ENCODE results near the gene CIDEC.
"Not testable (repeated sequence)": the region's sequence is repeated elsewhere in the genome, so short reads cannot be mapped to it uniquely, and the experiment has no call there.

Gene CIDEC

DNA sequence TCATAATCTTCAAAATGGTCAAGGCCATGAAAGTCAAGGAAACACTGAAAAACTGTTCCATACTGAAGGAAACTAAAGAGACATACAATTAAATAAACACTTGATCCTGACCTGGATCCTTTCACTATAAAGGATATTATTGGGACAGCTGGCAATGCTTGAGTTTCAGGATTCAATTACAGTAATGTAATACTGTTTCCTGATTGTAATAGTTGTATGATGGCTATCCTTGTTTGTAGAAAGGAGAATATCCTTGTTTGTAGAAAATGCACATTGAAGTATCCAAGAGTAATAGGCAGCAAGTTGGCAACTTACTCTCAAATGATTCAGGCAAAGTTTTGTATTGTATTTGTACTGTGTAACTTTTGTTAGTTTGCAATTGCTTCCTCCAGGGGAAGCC lies 4.6 kb downstream of the CIDEC start:
- H4K20me1 ChIP-seq (ENCODE audit: insufficient read depth, low read length), result no peaks in the 10 kb centered on the region
- H3K9me3 ChIP-seq (ENCODE audit: insufficient read depth, low read length), result no peaks in the 10 kb centered on the region
- peaks cover 4% of the 10 kb centered on the region; the same call in 1 of the 2 replicates for H3K4me1 ChIP-seq (ENCODE audit: low read length)
- H3K4me3 ChIP-seq (ENCODE audit: low read length), result no peak overlapping the region
- no peak overlapping the region for H3K4me2 ChIP-seq (ENCODE audit: low read length)
- H3K27ac ChIP-seq (ENCODE audit: low read length), result no peak overlapping the region
- TF ChIP-seq, protein P1, sequence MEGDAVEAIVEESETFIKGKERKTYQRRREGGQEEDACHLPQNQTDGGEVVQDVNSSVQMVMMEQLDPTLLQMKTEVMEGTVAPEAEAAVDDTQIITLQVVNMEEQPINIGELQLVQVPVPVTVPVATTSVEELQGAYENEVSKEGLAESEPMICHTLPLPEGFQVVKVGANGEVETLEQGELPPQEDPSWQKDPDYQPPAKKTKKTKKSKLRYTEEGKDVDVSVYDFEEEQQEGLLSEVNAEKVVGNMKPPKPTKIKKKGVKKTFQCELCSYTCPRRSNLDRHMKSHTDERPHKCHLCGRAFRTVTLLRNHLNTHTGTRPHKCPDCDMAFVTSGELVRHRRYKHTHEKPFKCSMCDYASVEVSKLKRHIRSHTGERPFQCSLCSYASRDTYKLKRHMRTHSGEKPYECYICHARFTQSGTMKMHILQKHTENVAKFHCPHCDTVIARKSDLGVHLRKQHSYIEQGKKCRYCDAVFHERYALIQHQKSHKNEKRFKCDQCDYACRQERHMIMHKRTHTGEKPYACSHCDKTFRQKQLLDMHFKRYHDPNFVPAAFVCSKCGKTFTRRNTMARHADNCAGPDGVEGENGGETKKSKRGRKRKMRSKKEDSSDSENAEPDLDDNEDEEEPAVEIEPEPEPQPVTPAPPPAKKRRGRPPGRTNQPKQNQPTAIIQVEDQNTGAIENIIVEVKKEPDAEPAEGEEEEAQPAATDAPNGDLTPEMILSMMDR (IDR thresholded peaks at IDR 0.05; ENCODE audit: low read depth, low read length), result no peak
- TF ChIP-seq EZH2phosphoT487 (IDR thresholded peaks at IDR 0.05; ENCODE audit: low read depth), result no peak
- no peaks in the 10 kb centered on the region for H3K27me3 ChIP-seq (ENCODE audit: low read depth, low read length)
- H2AFZ ChIP-seq (ENCODE audit: low read depth, low read length), result no peak overlapping the region
- no peak overlapping the region for H3K9ac ChIP-seq (ENCODE audit: low read length)
- H3K79me2 ChIP-seq (ENCODE audit: low read length), result no peaks in the 10 kb centered on the region
- no peaks in the 10 kb centered on the region for H3K36me3 ChIP-seq (replicated peaks; ENCODE audit: low read depth, low read length)

DNA sequence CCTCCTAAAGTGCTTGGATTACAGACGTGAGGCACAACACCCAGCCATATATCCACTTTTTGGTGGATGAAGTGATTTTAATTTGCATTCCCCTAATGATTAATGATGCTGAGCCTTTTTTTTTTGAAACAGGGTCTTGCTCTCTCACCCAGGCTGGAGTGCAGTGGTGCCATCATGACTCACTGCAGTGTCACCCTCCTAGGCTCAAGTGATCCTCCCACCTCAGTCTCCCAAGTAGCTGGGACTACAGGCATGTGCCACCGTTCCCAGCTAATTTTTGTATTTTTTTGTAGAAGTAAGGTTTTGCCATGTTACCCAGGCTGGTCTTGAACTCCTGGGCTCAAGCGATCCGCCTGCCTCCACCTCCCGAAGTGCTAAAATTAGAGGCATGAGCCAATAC lies 8.0 kb downstream of the CIDEC start:
- not testable (repeated sequence) for H3K4me3 ChIP-seq (ENCODE audit: low read length); H3K27me3 ChIP-seq (ENCODE audit: low read depth, low read length); H3K9ac ChIP-seq (ENCODE audit: low read length); H3K9me3 ChIP-seq (ENCODE audit: insufficient read depth, low read length); H2AFZ ChIP-seq (ENCODE audit: low read depth, low read length); H3K4me1 ChIP-seq (ENCODE audit: low read length); H3K79me2 ChIP-seq (ENCODE audit: low read length); H3K4me2 ChIP-seq (ENCODE audit: low read length); H3K36me3 ChIP-seq (replicated peaks; ENCODE audit: low read depth, low read length); H4K20me1 ChIP-seq (ENCODE audit: insufficient read depth, low read length); H3K27ac ChIP-seq (ENCODE audit: low read length)

DNA sequence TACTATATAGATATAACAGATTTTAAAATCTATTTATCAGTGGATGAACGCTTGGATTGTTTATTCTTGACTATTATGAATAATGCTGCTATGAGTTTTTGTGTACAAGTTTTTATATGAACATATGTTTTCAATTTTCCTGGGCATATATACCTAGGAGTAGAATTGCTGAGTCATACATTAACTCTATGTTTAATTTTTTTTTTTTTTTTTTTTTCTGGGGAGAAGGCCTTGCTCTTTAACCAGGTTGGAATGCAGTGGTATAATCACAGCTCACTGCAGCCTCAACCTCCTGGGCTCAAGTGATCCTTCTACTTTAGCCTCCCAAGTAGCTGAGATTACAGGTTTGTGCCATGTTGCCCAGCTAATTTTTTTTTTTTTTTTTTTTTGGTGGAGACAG lies 9.1 kb downstream of the CIDEC start:
- H3K9me3 ChIP-seq (ENCODE audit: insufficient read depth, low read length), result no peaks in the 10 kb centered on the region
- H3K4me3 ChIP-seq (ENCODE audit: low read length), result no peak overlapping the region
- no peak overlapping the region for H3K27ac ChIP-seq (ENCODE audit: low read length)
- H3K79me2 ChIP-seq (ENCODE audit: low read length), result no peaks in the 10 kb centered on the region
- no peaks in the 10 kb centered on the region for H3K27me3 ChIP-seq (ENCODE audit: low read depth, low read length)
- TF ChIP-seq EZH2phosphoT487 (IDR thresholded peaks at IDR 0.05; ENCODE audit: low read depth), result no peak
- TF ChIP-seq, protein P1 (IDR thresholded peaks at IDR 0.05; ENCODE audit: low read depth, low read length), result no peak
- no peaks in the 10 kb centered on the region for H4K20me1 ChIP-seq (ENCODE audit: insufficient read depth, low read length)
- no peak overlapping the region for H3K4me2 ChIP-seq (ENCODE audit: low read length)
- H2AFZ ChIP-seq (ENCODE audit: low read depth, low read length), result no peak overlapping the region
- H3K4me1 ChIP-seq (ENCODE audit: low read length), result no peaks in the 10 kb centered on the region
- no peak overlapping the region for H3K9ac ChIP-seq (ENCODE audit: low read length)
- H3K36me3 ChIP-seq (replicated peaks; ENCODE audit: low read depth, low read length), result no peaks in the 10 kb centered on the region

GRCh38 chr3:9869955-9870354 lies 10.1 kb downstream of the CIDEC start:
- Histone ChIP-seq H3K4me2 (ENCODE audit: low read length) (no peak overlapping the region), H3K27me3 (ENCODE audit: low read depth, low read length) (no peaks in the 10 kb centered on the region), H3K9me3 (ENCODE audit: insufficient read depth, low read length) (no peaks in the 10 kb centered on the region), H2AFZ (ENCODE audit: low read depth, low read length) (no peak overlapping the region), H3K9ac (ENCODE audit: low read length) (no peak overlapping the region), H3K27ac (ENCODE audit: low read length) (no peak overlapping the region), H3K79me2 (ENCODE audit: low read length) (no peaks in the 10 kb centered on the region), H3K36me3 (replicated peaks; ENCODE audit: low read depth, low read length) (no peaks in the 10 kb centered on the region), H3K4me1 (ENCODE audit: low read length) (no peaks in the 10 kb centered on the region), H3K4me3 (ENCODE audit: low read length) (no peak overlapping the region), H4K20me1 (ENCODE audit: insufficient read depth, low read length) (no peaks in the 10 kb centered on the region)
- no peak for TF ChIP-seq EZH2phosphoT487 (IDR thresholded peaks at IDR 0.05; ENCODE audit: low read depth)
- TF ChIP-seq, protein P1 (IDR thresholded peaks at IDR 0.05; ENCODE audit: low read depth, low read length), result no peak

DNA sequence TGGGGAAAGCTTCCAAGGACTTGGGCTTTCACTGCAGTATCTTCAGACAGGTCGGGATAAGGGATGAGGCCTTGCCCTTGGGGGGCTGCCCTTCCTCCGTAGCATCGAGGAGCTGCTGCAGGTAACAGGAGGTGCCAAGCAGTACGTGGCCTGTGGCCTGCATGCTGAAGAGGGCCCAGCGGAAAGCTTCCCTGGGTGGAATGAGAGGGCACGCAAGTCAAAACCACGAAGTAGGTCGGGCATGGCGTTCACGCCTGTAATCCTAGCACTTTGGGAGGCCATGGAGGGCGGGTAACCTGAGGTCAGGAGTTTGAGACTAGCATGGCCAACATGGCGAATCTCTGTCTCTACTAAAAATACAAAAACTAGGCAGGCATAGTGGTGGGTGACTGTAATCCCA lies 12.9 kb downstream of the CIDEC start:
- H4K20me1 ChIP-seq (ENCODE audit: insufficient read depth, low read length), result no peaks in the 10 kb centered on the region
- no peaks in the 10 kb centered on the region for H3K4me1 ChIP-seq (ENCODE audit: low read length)
- no peak overlapping the region for H2AFZ ChIP-seq (ENCODE audit: low read depth, low read length)
- no peaks in the 10 kb centered on the region for H3K79me2 ChIP-seq (ENCODE audit: low read length)
- no peaks in the 10 kb centered on the region for H3K36me3 ChIP-seq (replicated peaks; ENCODE audit: low read depth, low read length)
- no peak overlapping the region for H3K4me3 ChIP-seq (ENCODE audit: low read length)
- TF ChIP-seq, protein P1 (IDR thresholded peaks at IDR 0.05; ENCODE audit: low read depth, low read length), result no peak
- no peak for TF ChIP-seq EZH2phosphoT487 (IDR thresholded peaks at IDR 0.05; ENCODE audit: low read depth)
- H3K9ac ChIP-seq (ENCODE audit: low read length), result no peak overlapping the region
- H3K27me3 ChIP-seq (ENCODE audit: low read depth, low read length), result no peaks in the 10 kb centered on the region
- H3K4me2 ChIP-seq (ENCODE audit: low read length), result no peak overlapping the region
- H3K27ac ChIP-seq (ENCODE audit: low read length), result no peak overlapping the region
- H3K9me3 ChIP-seq (ENCODE audit: insufficient read depth, low read length), result no peaks in the 10 kb centered on the region

Data from OCI-LY3 (cell line).